Ovary (tissue), 9 donors: ENCODE results near the gene NMS. TPM values are rescaled to one million over a fixed set of nuclear protein-coding genes. Genes with fewer than 3 reads are reported as not detected.

Source experiments
- DNase-seq, 5 donors: peaks; one replicate each; pipeline ENCODE4 v3.0.0-alpha.2; 2019 to 2020
- H3K27ac ChIP-seq, 2 donors: fragments of 200-600 bp; one replicate each; pipeline versions ENCODE4 v1.5.1 to v1.8.0; 2019 to 2022
- H3K27me3 ChIP-seq: fragments of 200-600 bp; one replicate; pipeline ENCODE4 v1.8.0; 2022
- H3K36me3 ChIP-seq: fragments of 200-600 bp; sonication (generic); one replicate; pipeline ENCODE4 v1.5.1; 2019
- H3K4me1 ChIP-seq: one replicate; pipeline ENCODE4 v1.8.1; 2013; ENCODE audit warnings: mild to moderate bottlenecking, moderate library complexity; ENCODE audit not compliant: insufficient read depth
- H3K4me3 ChIP-seq: fragments of 200-600 bp; sonication (generic); one replicate; pipeline ENCODE4 v1.5.1; 2017
- H3K9me3 ChIP-seq, 2 donors: fragments of 200-600 bp in 1 of 2; sonication (generic) in 1 of 2; one replicate each; pipeline versions ENCODE4 v1.5.1 to v1.8.1; 2013 to 2019; ENCODE audit warnings: mild to moderate bottlenecking in 1 of 2, moderate library complexity in 1 of 2
- EP300 ChIP-seq: sonication (generic); formaldehyde crosslinking; IDR thresholded peaks from one replicate; pipeline ENCODE4 v1.6.1; 2017; ENCODE audit warnings: antibody characterized with exemption
- POLR2A ChIP-seq: fragments of 450-650 bp; IDR thresholded peaks from one replicate; pipeline ENCODE4 v1.6.1; 2017; ENCODE audit warnings: antibody characterized with exemption, mild to moderate bottlenecking, moderate library complexity
- WGBS, 3 donors: extraction: QIAGEN DNeasy Blood & Tissue Kit in 1 of 3; methylation state at CpG; one replicate each; pipeline versions ENCODE4 v1.1.5 to v1.1.7; 2013 to 2017; 5-methylcytosine and 5-hydroxymethylcytosine counted together
- intact Hi-C, 4 donors: fragments of 100-400 bp; cut with DNase I; formaldehyde crosslinking; loops; one replicate each; pipeline versions ENCODE4 v1.11.0 to v1.15.1; 2022 to 2023
- polyA plus RNA-seq, 2 donors: library from polyadenylated mRNA; stranded (reverse); fragments of 200-250 nt in 1 of 2; fragments of 350-450 nt in 1 of 2; fragmentation: Illumina TruSeq in 1 of 2; extraction: RNeasy Lipid Tissue Mini Kit (QIAGEN cat#74804) in 1 of 2; gene quantifications; one replicate each; pipeline ENCODE4 v1.2.3, GENCODE V29; 2013 to 2014
- total RNA-seq, 7 donors: library from RNA; depleted of rRNA in 2 of 7; stranded (reverse); fragments of >200 nt in 2 of 7; fragmentation: NEBNext Ultra II Directional in 3 of 7; extraction: Animal tissue kit (Norgen Biotek cat#: 25700) in 3 of 7; gene quantifications; one replicate each; pipeline versions ENCODE4 v1.1.0 to v1.2.4, GENCODE V29; 2016 to 2023
- TF ChIP-seq, protein P1 (sequence below), 3 donors: fragments of 450-650 bp in 2 of 3; fragments of 200-600 bp in 1 of 3; IDR thresholded peaks; one replicate each; pipeline versions ENCODE4 v1.5.1 to v1.8.0; 2016 to 2022; ENCODE audit warnings: antibody characterized with exemption in 3 of 3, mild to moderate bottlenecking in 1 of 3
- donor health status: DM: no; HTN: no; CAD: no; lungs with moderate emphysema.
- donor health status: DM: no; HTN: no; CAD: no.
- donor health status: Bipolar disorder and iron deficiency.
- donor health status: DM: yes; HTN: yes; CAD: no.
- donor health status: DM: no; HTN: no; CAD: no.
- donor health status: DM: yes; HTN: yes; CAD: no.

The NMS gene
- total and polyA plus RNA-seq, 9 donors, result not detected

DNA sequence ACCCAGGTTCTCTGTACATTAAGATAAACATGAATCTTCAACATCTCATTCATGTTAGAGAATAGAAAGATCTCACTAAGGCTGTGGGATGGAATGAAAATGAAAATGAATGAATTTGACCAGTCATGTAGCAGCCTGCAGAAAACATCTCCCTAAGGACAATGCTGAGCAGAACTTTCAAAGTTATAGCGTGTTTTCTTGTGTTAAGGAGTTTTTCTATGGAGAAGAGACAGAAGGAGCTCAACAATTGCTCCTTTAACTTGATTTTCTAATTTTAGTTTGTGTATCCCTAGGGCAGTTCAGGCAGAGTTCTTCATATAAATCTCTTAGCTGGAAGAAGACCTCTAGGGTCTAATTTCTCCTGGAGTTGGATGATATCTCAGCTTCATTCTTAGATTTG, 47.3 kb downstream of the NMS start:
- TF ChIP-seq, protein P1, sequence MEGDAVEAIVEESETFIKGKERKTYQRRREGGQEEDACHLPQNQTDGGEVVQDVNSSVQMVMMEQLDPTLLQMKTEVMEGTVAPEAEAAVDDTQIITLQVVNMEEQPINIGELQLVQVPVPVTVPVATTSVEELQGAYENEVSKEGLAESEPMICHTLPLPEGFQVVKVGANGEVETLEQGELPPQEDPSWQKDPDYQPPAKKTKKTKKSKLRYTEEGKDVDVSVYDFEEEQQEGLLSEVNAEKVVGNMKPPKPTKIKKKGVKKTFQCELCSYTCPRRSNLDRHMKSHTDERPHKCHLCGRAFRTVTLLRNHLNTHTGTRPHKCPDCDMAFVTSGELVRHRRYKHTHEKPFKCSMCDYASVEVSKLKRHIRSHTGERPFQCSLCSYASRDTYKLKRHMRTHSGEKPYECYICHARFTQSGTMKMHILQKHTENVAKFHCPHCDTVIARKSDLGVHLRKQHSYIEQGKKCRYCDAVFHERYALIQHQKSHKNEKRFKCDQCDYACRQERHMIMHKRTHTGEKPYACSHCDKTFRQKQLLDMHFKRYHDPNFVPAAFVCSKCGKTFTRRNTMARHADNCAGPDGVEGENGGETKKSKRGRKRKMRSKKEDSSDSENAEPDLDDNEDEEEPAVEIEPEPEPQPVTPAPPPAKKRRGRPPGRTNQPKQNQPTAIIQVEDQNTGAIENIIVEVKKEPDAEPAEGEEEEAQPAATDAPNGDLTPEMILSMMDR (IDR thresholded peaks at IDR 0.05), result no peak
- TF ChIP-seq POLR2A (no peak), EP300 (no peak)
- 72 to 82% (median 75%) methylated on average over 1 of the region's 1 CpG for WGBS, 3 donors
- Histone ChIP-seq H3K9me3 (no peaks in the 10 kb centered on the region), H3K36me3 (no peaks in the 10 kb centered on the region), H3K4me3 (no peak overlapping the region), H3K4me1 (no peaks in the 10 kb centered on the region), H3K27me3 (no peaks in the 10 kb centered on the region), H3K27ac (no peak overlapping the region)
- DNase-seq, result no peak
- intact Hi-C loops, result no loop called here

DNA sequence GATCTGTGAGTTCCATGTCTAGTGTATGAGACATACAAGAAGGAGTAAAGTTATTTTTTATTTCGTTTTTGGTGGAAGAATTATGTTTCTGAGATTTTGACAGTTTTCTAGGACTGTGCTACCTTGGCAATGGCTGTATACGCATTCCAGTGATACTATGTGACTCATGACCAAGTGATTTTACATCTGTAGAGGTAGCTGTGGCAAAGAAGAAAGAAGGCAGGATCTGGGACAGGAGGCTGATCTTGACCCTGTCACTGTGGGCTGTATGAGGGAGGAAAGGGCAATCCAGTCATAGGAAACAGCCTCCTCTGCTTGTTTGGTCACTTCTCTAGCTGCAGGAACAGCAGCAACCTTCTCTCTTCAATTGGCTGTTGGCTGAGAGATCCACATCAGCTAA, 48.5 kb downstream of the NMS start:
- H3K9me3 ChIP-seq, result no peaks in the 10 kb centered on the region
- no peak overlapping the region for H3K4me3 ChIP-seq
- TF ChIP-seq EP300 (no peak), POLR2A (no peak)
- TF ChIP-seq, protein P1 (IDR thresholded peaks at IDR 0.05), result no peak
- no peak overlapping the region for H3K27ac ChIP-seq
- H3K4me1 ChIP-seq, result no peaks in the 10 kb centered on the region
- DNase-seq, result no peak
- 44 to 54% (median 47%) methylated on average over 2 of the region's 2 CpGs for WGBS, 3 donors
- no peaks in the 10 kb centered on the region for H3K27me3 ChIP-seq
- no peaks in the 10 kb centered on the region for H3K36me3 ChIP-seq
- intact Hi-C loops, result no loop called here

DNA sequence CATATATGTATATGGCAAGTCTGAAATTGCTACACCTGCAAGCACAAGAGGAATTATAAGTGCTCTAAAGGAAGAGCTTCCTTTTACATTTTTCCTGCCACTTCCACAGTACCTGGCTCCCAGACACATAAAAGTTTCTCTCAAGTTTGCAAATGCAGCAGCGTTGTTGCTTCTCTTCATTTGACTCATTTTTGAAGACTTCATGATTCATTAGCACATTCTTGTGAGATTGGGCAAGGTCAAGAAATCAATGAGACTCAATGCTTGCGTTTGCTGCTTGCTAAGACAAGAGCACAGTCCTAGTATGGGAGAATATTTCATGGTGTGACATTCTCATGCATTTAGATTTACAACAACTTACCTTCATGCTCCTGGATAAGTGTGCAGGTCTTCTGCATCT, 49.9 kb downstream of the NMS start:
- DNase-seq, result no peak
- Histone ChIP-seq H3K4me1 (no peaks in the 10 kb centered on the region), H3K27me3 (no peaks in the 10 kb centered on the region), H3K27ac (no peak overlapping the region), H3K36me3 (no peaks in the 10 kb centered on the region), H3K4me3 (no peak overlapping the region), H3K9me3 (no peaks in the 10 kb centered on the region)
- 69 to 83% (median 71%) methylated on average over 2 of the region's 2 CpGs for WGBS, 3 donors
- intact Hi-C loops, result no loop called here
- TF ChIP-seq EP300 (no peak), POLR2A (no peak)
- TF ChIP-seq, protein P1 (IDR thresholded peaks at IDR 0.05), result no peak

DNA sequence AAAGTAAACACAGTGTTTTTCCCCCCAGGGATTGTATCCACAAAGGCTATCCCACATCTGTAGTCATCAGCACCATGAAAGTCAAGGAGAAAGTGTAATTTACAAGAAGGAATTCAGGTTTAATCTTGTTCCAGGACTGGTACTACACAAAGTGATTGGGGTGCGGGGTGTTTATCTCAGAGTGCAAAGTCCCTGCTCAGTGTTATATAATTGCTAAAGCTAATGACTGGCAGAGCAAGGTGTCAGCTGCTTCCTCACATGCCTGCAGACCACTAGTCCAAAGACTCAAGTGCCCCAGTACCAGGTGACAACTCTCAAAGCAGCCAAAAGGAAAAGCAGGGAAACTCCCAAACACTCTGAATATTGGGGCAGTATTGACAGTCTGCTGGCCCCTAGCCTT, 52.1 kb downstream of the NMS start:
- intact Hi-C loops, result no loop called here
- WGBS, 3 donors, result 65 to 77% (median 74%) methylated on average over 1 of the region's 1 CpG

More for the DNA sequence above, 52.1 kb downstream of the NMS start:
- Histone ChIP-seq H3K9me3 (no peaks in the 10 kb centered on the region), H3K4me1 (no peaks in the 10 kb centered on the region), H3K36me3 (no peaks in the 10 kb centered on the region), H3K4me3 (no peak overlapping the region), H3K27ac (no peak overlapping the region), H3K27me3 (no peaks in the 10 kb centered on the region)
- TF ChIP-seq, protein P1 (IDR thresholded peaks at IDR 0.05), result no peak
- TF ChIP-seq POLR2A (no peak), EP300 (no peak)
- no peak for DNase-seq
